ENCODE results near the gene DISP2.
A peak's percentile ranks its signal among the peaks of the same experiment; 100 is the strongest.

The DISP2 gene

DNA sequence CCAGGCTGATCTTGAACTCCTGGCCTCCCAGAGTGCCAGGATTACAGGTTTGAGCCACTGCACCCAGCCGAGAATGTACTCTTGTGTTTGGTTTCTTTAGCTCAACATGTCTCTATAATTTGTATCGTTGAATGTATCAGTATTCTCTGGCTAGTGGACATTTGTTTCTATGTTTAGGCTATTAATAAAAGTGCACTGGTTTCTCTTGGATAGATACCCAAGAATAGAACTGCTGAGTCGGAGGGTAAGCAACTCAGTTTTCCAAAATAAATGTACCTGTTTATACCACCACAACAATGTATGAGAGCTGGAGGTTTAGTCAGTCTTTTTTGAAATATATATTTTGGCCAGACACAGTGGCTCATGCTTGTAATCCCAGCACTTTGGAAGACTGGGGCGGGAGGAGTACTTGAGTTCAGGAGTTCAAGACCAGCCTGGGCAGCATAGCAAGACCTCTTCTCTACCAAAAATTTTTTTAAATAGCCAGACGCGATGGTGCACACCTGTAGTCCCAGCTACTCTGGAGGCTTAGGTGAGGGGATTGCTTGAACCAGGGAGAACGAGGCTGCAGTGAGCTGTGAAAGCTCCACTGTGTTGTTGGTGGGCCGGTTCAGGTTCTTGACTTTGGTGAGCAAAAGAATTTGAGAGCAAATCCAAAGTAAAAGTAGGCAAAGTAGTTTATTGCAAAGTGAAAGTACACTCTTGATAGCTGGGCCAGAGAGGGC is 39.8 kb downstream of the DISP2 start:
- no peak for ATAC-seq

- ATAC-seq = peak; percentile 92 to 97
Measured at GRCh38 chr15:40398413-40398873, 40.4 kb downstream of the DISP2 start.

DNA sequence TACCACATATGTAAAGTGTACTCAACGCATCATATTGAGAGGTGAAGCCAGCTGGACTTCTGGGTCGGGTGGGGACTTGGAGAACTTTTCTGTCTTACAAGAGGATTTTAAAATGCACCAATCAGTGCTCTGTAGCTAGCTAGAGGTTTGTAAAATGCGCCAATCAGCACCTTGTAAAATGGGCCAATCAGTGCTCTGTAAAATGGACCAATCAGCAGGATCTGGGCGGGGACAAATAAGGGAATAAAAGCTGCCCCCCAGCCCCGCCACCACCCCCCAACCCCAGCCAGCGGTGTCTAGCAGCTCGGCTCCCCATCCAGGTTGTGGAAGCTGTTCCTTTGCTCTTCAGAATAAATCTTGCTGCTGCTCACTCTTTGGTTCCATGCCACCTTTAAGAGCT is 41.4 kb downstream of the DISP2 start:
- ATAC-seq = no peak

DNA sequence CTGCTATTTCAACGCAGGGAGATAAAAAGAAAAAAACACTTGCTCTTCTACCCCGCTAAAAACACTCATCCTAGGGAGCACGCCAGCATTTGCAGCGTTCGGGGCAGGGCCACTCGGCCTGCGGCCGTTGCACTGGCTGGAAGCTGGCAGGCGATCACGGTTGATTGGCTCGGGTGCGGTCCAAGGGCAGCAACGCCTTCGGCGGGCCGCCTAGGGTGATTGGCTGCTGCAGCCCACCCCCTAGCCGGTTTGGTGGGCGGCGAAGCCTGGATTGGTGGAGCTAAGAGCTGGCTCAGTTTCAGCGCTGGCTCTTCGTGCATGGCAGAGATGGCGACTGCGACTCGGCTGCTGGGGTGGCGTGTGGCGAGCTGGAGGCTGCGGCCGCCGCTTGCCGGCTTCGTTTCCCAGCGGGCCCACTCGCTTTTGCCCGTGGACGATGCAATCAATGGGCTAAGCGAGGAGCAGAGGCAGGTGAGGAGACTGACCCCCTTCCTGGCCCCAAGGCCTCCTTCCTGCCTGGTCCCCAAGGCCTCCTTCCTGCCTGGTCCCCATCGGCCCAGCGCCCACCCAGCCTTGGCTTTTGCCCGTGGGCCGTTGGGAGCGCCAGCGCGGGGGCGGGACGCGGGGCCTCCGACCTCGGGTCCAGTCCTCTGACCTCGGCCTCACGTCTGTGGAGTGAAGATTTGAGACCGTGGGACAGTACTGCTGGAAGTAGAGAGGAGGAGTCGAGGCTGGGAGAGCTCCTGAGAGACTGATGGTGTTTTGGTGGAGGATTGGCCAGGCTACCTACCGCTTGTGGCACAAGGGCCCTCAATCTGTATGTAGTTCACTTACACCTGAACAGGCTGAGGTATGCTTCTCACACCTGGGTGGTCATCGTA is 47.7 kb downstream of the DISP2 start, which contains the start of gene IVD:
Gene IVD (plus strand): TSS at position 295 of the 881 bp plus-strand sequence. CDS start 33 bp downstream, at position 328.
- ATAC-seq = peak; percentile 99

- no peak for ATAC-seq
Measured at GRCh38 chr15:40407330-40407990, 49.4 kb downstream of the DISP2 start.

DNA sequence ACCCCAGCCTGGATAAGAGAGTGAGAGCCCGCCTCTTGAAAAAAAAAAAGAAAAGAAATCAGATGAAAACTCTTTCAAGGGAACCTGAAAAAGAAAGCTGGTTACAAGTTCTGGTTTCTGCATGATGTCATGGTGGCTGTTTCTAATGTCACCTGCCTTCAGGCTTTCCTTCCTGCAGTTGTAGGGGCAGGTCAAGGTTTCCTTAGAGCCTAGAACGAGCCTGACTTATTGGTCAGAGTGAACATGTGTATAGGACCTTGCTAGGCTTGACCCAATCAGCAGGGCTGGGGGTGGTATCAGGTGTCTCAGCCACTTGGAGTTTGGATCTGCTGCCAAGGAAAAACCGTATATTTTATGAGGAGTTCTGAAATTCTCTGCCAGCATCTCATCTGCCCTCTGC is 51.3 kb downstream of the DISP2 start:
- ATAC-seq = no peak

- no peak for ATAC-seq
Measured at GRCh38 chr15:40410476-40410875, 52.5 kb downstream of the DISP2 start.

DNA sequence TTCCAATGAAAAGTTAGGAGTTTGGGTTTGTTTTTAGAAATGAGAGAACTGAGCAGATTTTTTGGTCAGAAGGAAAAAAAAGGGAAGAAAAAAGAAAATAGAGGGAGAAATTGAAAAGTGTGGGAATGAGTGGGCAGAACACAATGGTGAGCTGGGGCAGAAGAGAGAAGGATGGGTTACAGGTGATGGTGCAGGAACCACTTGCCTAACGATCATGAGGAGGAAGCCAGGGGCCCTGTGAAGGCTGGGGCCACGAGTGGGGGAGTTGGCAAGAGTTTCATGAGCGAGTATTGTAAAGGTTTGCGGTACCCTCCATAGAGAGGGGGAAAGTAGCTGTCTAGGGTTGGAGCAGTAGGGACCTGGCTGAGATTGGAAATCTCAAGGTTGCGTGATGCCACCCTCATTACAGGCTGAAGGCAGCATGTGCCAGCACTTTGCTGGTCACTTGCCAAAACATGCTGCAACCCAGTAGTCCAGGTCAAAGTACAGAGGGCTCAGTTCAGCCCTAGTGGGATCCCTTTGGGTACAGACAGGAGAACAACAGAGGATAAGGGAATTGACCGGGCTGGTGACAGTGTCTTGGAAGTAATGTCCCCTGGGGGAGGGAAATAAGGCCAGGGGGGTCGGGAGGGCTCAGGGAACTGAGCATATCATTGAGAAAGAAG is 54.2 kb downstream of the DISP2 start:
- ATAC-seq = no peak

GRCh38 chr15:40413036-40413435 is 55.0 kb downstream of the DISP2 start:
- no peak for ATAC-seq

DNA sequence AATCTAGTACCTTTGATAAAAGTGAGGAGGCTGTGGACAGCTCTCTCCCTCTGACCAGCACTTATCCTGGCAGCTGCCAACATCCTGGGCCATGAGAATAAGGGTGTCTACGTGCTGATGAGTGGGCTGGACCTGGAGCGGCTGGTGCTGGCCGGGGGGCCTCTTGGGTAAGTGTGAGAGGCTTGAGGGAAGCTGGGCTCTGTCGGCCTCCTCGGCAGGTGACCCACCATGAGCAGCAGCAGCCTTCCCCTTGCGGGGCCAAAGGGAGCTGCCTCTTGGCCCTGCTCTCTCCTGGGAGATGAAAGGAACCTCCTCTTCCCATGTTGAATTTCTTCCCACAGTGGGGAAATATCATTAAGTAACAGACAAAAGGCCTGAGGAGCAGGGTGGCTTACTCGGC is 56.8 kb downstream of the DISP2 start:
- ATAC-seq = no peak

DNA sequence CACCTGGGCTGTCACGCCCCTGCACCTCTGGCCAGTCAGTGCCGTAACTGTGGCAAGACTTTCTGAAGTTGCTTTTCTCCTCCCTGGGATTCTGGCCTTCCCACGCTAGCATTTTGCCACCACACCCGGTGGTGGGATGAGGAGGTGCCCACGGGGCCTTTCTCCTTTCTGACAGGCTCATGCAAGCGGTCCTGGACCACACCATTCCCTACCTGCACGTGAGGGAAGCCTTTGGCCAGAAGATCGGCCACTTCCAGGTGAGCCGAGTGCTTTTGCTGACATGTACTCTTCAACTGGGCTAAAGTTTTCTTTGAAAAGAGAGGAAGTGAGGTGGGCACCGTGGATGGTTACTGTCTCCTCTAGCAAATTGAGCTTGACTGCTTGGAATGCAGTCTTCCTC is 57.2 kb downstream of the DISP2 start:
- no peak for ATAC-seq

GRCh38 chr15:40416056-40416455 is 58.0 kb downstream of the DISP2 start:
- ATAC-seq = no peak

DNA sequence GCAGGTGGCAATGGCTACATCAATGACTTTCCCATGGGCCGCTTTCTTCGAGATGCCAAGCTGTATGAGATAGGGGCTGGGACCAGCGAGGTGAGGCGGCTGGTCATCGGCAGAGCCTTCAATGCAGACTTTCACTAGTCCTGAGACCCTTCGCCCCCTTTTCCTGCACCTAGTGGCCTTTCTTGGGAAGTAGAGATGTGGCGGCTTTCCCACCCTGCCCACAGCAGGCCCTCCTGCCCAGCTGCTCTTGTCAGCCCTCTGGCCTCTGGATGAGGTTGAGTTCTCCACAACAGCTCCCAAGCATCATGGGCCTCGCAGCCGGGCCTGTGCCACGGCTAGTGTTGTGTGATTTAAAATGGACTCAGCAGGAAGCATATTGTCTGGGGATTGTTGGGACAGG is 60.1 kb downstream of the DISP2 start:
- ATAC-seq = no peak

DNA sequence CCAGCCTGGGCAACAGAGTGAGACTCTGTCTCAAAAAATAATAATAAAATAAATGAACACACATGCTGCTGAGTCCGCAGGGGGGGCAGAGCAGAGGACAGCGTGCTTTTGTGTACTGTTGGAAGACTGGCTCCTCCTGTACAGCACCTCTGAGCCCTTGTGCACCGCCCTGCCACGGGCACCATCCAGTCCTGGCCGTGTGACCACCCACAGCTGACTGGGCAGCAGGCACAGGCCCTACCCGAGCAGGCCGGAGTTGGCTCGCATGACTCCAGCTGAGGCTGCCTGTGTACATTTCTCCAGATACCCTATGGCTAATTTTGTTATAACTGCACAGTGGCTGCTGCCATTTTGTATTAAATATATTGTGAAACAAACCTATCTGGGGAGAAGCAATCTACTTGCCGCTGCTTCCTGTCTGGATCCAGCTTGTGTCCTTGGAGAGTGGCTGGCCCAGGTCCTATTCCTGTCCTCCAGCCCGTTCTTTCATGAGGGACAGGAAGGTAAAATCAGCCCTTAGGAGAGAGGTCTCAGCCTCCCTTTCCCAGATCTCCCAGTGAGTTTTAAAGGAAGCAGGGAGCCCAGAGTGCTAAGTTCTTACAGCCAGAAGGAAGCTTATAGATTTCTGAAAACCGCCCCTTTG is 62.2 kb downstream of the DISP2 start:
- no peak for ATAC-seq

DNA sequence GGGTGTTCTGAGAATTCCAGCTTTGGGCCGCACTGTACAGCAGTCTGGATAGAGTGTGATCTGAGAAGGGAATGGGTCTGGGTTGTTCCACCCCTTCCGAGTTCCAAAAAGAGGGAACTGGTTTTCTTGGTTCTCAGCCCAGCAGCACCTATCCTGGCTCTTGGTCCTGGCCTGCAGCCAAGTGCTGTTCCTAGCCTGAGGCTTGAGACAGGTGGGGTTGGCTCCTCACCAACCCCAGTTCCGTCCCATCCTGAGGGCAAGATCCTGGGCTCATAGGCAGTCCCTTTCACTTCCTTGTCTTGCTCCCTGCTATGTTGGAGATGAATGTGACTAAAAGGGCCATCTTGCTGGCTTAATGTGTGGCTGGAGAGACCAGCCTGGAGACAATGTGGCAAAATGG is 62.8 kb downstream of the DISP2 start:
- no peak for ATAC-seq

- ATAC-seq = peak; percentile 93 to 97
Measured at GRCh38 chr15:40421246-40422157, 63.5 kb downstream of the DISP2 start.

GRCh38 chr15:40424483-40425115 is 66.6 kb downstream of the DISP2 start:
- no peak for ATAC-seq

DNA sequence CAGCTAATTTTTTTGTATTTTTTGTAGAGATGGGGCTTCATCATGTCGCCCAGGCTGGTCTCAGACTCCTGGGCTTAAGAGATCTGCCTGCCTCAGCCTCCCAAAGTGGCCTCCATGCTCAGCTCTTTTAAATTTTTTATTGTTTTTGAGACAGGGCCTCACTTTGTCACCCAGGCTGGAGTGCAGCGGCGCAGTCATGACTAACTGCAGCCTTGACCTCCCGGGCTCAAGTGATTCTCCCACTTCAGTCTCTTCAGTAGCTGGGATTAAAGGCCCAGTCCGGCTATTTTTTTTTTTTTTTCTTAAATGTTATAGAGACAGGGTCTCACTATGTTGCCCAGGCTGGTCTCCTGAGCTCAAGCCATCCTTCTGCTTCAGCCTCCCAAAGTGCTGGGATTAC is 67.7 kb downstream of the DISP2 start:
- ATAC-seq = no peak

DNA sequence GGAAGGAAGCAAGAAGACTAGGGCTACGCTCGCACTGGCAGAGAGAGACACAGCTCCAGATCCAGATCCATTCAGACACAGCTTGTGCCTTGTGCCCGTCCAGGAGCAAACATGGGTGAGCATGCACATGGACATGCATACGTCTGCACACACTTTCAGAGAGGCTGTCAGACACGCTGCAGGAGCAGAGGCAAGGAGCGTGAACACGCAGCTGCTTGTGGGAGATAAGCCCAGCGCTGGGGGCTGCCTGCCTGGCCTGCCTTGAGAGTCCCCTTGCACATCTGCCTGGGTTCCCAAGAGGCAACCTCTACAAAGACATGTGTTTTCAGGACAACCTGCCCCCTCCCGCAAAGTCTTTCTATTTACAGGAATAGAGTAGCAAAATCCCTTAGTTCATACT is 69.2 kb downstream of the DISP2 start:
- no peak for ATAC-seq

GRCh38 chr15:40428185-40428584 is 70.2 kb downstream of the DISP2 start:
- ATAC-seq = no peak
